HG02678 (cell line): Measurements from ENCODE around the gene WDR5.

Experiments
- ATAC-seq: cut with Tn5 transposase; IDR thresholded peaks from one replicate; pipeline ENCODE4 v1.9.1; 2021; ENCODE audit warnings: mild to moderate bottlenecking, moderate library complexity; ENCODE audit not compliant: unreplicated experiment

WDR5 gene

DNA sequence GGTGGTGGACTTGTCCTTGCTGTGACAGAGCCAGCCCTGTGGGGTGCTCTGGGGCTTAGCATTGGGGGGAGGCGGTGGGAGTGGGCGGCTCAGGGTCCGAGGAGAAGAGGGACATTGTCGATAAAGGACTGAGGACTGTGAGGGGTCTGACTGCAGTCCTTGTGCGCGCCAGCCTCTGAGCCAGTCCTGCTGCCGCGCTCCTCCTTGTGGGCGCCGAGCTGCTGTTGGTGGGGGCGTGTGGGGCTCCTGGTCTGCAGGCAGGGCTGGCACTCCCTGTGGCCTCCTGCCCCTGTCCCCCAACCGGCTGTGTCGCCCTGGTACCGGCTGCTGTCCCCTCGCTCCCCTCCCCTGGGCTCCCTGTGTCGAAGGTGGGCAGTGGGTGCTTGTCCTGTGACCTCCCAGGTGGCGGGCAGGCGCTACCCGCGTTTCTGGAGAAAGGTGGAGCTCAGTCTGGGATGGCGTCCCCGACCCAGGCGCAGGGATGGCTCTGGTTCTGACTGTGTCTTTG, 21.6 kb downstream of the WDR5 start:
- ATAC-seq, result no peak

DNA sequence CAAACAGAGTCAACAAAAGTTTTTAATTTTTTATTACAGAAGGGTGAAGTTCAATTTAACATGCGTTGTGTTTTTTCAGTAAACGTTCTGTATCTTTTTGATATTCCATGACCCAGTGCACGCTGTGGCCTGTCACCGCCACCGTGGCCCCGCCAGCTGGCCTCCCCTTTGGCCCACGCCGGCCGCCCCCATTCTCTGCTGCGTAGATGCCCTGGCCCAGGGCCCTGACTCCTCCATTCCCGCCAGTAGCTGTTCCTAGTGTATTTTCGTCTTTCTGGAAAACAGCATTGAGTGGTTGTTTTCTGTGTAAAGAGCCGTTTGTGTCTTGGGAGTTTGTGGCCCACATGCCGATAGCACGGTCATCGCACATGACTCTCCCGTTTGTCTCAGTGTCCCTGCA, 22.4 kb downstream of the WDR5 start:
- ATAC-seq, result no peak

DNA sequence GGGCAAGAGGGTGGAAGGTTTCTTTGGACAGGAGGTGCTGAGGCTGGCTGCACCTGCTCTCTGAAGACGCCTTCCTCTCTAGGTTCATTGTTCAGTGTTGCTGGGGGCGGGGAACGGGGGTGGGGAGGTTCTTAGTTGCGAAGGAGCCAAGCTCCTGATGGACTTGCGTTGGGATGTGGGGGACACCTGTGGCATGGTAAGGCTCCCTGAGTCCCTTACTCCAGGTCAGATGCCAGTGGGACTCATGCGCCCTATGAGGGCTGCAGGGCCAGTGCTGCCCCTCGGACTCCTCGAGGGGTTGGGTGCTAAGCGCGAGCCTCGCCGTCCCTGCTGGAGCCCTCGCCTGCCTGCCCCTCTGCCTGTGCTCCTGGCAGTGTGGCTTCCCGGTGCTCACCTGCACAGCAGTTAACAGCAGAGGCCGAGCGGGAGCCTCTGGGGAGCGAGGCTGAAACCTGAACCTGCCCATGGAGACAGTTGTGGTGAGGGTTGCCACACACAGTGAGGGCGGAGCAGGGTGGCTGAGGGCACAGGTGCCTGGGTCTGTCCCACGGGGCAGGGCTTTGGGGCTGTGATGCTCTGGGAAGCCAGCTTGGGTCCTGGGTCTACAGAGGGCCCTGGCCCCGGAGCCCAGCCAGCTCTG, 23.0 kb downstream of the WDR5 start:
- ATAC-seq, result no peak

DNA sequence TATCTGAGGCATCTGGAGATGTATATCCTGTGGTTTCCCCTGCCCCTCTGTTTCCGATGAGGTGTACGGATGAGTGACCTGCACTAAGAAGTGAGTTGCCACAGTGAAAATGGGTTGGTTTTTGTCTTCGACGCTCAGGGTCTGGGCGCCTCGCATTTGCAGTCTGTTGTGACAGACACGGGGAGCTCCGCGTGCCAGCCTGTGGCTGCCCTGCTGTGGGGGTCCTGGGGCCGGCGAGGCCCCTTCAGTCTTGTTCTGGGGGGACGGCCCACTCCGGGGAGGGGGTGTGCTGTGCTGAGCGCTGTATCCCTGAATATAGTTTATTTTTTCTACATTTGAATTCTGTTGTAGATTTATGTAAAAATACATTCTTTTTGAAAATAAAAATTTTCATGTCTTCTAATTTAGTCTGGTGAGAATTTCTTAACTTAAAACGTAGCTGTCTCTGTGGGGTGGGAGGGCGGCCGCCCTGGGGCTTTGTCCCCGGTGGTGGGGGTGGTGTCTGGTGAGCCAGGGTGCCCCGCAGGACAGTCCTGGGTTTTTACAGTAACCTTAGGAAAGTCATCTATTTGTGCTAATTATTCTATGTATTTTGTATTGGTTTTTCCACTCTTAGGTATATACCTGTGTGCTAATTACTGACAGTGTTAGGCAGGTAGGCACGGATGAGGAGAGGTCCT, 23.8 kb downstream of the WDR5 start:
- ATAC-seq, result no peak

- ATAC-seq, result no peak
These were observed 25.8 kb downstream of the WDR5 start for GRCh38 chr9:134161647-134162046.

DNA sequence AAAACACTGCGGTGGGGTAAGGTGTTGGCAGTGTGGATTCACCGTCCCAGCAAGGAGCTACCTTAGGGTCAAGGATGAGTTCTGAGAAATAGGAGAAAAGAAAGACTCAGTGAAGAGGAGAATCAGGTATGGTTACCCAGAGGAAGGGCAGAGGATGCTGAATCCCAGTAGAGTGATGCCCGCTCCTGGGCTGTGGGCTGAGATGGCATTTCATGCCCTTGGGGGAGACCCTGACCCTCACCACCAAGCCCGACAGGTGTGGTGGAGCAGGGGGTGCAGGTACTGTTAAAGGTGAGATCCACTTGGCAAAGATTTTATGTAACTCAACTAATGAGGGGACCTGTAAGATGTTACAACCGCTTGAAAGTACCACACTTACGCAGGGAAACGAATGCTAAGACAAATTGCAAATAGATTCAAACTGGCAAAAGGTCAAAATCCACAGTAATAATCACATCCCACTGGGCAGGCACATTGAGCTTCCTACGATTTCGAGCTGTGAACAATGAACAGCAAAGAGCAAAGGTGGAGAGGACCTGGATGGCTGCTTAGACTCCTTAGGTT, 26.4 kb downstream of the WDR5 start:
- no peak for ATAC-seq

DNA sequence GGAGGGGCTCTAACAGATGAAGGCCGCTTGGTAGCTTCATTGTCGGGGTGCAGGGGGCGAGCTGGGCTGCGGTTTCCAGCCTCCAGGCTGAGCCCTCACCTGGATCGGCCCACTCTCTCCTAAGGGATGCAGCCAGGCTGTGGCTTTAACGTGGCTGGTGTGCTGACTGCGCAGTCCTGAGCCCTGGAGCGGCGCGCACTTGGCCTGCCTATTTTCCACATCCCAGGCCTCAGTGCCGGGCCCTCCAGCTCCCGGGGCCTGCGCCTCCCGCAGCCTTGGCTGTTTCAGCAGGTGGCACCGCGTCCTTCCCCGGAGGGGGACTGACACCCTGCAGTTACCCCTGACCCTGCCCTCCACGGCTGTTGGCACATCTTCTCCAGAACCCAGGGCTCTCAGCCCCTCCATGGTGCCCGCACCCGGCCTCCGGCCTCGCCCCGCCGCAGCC, 27.1 kb downstream of the WDR5 start:
- no peak for ATAC-seq

GRCh38 chr9:134163371-134164196, 27.7 kb downstream of the WDR5 start:
- ATAC-seq, result no peak

DNA sequence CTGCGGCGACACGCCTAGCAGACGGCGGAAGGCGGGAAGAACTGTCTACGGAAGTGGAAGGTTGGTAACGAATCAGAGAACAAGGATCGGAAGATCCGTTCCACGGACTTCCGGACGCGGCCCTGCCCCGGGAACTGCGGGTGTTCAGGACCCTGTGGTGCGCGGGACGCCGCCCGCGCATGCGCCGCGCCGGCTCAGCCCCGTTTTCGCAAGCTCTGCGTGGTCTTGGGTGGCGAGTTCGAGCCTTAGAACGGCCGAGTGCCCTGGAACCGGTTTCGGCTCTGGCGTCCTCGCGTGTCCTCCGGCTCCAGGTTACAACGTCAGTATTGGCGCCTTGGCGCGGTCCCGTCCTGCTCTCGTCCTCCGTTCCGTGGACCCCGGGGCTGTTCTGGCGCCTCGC, 29.0 kb downstream of the WDR5 start:
- no peak for ATAC-seq

DNA sequence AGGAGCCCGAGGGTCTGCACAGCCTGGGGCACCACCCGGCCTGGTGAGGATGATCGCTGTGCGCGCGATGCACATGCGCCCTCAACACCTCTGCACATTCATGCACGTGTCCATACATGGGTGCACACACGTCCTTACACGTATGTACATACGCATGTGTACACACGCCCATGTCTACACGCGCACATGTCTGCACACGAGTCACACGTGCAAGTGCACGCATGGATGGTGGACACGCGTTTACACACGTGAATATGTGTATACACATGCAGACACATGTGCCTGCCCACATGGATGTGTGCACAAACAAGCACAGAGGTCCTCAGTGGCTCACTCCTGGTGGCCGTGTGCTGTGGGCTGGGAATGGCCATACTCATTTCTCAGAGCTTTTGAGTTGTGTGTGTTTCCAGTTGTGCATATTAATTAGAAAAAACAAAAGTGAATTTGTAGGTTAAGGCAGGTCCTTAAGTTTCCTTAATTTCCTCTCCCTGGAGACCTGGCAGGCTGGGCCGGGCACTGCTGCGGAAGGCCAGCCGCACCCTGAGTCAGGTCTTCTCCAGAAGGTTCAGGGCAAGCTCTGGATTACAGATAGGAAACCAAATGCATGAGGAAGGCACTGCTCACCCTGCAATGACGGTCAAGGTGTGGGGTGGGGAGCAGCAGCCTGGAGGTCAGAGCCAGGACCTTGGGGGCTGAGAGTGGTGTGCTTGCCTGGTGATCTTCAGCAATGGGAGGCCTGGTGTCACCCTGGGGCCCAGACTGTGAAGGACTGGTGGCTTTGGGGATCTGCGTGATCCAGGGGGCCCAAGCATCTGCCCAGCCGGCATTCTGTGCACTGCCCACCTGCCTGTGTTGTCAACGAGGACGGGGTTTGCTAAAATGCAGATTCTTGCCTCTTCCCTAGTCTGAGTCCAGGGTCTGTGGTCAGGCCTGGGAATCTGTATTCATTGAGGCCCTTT, 29.8 kb downstream of the WDR5 start:
- ATAC-seq, result no peak

DNA sequence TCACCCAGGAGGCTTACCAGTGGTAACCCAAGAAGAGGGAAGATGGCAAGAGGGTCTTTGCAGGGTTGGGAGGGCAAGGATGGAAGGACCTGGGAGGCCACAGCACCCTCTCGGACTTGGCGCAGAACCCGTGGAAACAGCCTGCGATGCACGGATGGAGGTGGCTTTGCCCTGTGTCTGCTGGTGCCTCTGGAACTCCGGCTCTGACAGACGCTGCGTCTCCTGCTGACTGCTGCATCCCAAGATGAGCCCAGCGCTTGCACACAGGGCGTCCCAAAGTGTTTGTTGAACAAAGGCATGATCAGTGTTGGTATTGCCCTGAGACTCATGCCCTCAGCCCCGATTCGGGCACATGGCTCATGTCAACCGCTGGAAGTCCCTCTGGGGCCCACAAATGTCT, 30.5 kb downstream of the WDR5 start:
- ATAC-seq, result no peak

DNA sequence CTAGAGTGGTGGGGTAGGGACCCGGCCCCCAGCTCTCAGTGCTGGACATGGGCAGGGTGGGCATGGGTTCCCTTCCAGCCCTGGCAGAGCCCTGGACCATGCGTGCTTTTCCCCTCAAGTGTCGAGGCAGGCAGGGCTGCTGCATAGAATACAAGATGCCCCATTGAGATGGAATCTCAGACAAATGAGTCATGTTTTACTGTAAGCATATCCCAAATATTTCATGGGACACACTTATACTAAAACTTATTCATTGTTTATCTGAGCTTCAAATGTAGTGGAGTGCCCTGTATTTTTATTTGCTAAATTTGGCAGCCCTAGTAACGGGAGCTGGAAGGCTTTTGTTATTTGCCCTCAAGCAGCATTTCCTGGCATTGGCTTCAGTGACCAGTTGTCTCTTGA, 31.6 kb downstream of the WDR5 start:
- ATAC-seq, result no peak

GRCh38 chr9:134168757-134169550, 33.1 kb downstream of the WDR5 start:
- ATAC-seq, result no peak

DNA sequence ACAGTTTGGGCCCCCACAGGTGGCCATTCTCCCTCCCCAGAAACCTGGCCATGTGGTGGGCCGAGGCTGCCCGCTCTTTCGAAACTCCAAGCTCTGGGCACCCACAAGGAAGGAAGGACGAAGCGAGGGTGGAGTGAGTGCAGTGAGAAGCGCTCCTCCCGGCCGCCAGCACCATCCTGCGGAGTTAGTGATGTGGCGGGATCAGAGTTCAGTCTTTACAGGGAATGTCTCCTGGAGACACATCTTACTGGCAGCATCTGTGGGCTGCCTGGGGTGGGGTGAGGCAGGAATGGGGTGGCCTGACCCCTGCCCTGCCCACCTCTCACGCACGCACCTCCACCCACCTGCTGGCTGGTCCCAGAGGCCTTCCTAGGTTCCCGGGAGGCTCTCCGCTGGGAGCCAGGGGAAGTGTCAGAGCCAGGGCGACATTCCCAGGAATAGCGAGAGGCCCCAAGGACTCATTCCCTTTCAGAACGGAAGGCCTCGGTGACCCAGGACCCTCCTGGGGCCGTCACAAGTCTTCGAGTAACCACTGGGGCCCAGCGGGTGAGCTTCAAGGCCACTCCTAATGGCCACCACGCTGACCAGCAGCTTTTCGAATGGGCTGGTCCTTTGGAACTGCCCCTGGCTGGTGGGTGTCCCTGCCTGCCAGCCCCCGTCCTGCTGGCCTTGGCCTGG, 34.0 kb downstream of the WDR5 start:
- ATAC-seq, result no peak

GRCh38 chr9:134170532-134171315, 34.8 kb downstream of the WDR5 start:
- ATAC-seq, result no peak

DNA sequence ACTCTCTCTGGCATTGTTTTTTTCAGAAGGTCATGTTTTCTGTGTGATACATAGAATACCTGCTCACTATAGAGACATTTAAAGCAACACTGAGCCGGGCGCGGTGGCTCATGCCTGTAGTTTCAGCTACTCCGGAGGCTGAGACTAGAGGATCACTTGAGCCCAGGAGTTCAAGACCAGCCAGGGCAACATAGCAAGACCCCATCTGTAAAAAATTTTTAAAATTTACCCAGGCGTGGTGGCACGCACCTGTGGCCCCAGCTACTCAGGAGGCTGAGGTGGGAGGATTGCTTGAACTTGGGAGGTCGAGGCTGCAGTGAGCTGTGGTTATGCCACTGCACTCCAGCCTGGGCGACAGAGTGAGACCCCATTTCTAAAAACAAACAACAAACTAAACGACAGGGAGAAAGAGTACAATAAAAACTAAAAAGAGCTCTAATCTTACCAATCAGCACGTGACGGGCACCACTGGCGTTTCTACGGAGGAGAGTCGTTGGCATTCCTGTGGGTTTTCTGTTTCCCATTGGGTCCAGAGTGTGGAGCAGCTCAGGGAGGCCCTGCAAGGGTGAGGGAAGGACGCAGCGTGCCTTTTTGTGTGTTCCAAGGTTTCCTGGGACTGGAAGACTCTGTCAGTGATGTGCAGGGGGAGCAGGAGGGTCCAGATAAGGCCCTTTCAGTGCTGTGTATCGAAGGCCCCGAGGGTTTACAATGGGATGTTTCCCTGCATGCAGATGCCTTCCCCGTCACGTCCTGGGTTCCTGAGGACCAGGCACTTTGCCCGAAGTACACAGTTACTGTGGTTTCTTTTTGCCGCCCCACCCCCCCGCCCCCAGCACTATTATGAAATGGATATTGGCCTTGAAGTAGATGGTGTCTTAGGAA, 35.7 kb downstream of the WDR5 start:
- ATAC-seq, result no peak
